Activated naive CD4-positive, alpha-beta T cell treated with Interleukin-2 at 50 U/mL for 16 hours (primary cell): Measurements from ENCODE around the gene MRPS17.

Experiments
- DNase-seq: peaks from one replicate; pipeline ENCODE4 v3.0.0-alpha.2; 2020

Gene MRPS17

DNA sequence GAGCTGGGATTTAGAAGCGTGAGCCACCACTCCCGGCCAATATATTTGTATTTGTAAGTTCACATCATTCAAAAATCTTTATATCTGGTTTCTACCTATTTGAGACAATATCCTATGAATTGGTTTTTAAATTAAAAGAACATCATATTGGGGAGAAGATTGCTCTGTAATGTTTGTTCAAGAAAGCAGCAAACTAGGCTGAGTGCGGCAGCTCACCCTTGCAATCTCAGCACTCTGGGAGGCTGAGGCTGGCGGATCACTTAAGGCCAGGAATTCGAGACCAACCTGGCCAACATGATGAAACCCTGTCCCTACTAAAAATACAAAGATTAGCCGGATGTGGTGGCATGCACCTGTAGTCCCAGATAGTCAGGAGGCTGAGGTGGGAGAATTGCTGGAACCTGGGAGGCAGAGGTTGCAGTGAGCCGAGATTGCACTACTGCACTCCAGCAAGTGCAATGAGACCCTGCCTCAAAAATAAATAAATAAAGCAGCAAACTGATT, 22.1 kb downstream of the MRPS17 start:
- no peak for DNase-seq

- DNase-seq = no peak
These were observed 24.4 kb downstream of the MRPS17 start for GRCh38 chr7:55975988-55976633.

- no peak for DNase-seq
These were observed 26.2 kb downstream of the MRPS17 start for GRCh38 chr7:55977831-55978230.

DNA sequence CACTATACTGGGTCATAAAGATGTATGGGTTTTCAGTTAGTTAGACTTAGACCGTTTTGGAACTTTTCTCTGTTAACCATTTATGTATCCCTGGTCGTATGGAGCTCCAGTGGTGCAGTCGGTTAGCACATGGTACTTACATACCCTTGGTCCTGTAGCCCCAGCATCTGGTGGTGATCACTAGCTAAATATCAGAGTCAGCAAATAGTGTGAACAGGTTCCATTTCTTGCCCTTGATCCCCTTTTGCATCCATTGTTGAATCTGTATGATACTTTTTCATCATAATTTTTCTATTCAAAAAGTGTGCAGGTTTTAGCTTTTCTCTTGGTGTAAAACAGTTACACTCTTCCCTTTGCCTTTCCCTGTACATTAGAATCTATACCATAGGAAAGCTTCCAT, 28.6 kb downstream of the MRPS17 start:
- DNase-seq = no peak

DNA sequence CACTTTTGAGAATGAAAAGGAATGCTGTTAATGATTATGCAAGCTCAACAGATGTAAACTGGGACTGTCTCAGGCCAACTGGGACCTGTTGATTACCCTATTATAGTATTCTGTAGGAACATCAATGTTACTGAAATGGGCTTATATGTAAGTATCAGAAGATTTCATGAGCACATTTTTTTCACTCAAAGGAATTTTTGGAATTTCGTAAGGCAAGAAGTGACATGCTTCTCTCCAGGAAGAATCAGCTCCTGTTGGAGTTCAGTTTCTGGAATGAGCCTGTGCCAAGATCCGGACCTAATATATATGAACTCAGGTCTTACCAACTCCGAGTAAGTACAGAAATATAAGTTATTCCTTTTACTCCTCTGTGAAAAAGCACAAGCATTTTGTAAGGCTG, 31.9 kb downstream of the MRPS17 start:
- DNase-seq = no peak

DNA sequence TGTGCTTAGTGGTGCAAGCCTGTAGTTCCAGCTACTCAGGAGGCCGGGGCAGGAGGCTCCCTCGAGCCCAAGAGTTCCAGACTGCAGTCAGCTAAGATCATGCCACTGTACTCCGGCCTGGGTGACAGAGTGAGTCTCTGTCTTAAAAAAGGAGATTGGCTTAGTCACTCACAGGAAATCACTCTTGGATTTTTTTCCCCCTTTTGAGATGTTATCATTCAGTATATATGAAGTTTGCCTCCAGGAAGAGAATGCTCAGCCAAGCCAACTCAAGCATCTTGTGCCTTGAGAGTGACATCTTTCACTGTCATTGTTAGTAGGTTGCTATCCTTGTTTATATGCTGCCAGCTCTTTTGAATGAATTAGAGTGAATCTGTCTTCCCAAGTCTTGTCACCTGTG, 40.7 kb downstream of the MRPS17 start:
- no peak for DNase-seq

DNA sequence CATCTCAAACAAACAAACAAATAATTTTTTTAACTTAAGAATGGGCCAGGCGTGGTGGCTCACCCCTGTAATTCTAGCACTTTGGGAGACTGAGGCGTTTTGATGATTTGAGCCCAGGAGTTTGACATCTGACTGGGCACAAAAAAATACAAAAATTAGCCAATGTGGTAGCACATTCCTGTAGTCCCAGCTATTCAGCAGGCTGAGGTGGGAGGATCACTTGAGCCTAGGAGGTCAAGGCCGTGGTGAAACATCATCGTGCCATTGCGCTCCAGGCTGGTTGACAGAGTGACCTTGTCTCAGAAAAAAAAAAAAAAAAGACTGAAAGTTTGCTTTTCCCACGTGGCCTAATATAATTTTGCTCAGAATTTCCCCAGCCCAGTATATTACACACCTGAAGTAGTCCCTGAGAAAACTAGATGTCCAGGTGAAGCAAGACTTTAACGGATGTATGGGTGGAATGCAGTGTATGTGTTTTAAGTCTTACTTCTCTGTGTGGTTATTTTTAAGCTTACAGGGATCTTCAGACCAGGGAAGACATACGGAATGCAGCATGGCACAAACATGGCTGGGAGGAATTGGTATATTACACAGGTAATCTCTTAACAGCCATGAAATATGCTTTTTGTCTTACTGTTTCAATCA, 45.3 kb downstream of the MRPS17 start:
- no peak for DNase-seq

- DNase-seq = no peak
These were observed 52.1 kb downstream of the MRPS17 start for GRCh38 chr7:56003749-56004148.
